Liver (tissue), 9 donors: Measurements from ENCODE around the gene RCOR1. TPM values are rescaled to one million over a fixed set of nuclear protein-coding genes. Genes with fewer than 3 reads are reported as not detected.

Source experiments
- DNase-seq: peaks from one replicate; pipeline ENCODE4 v3.0.0-alpha.2; 2017; ENCODE audit warnings: low spot score
- H3K27ac ChIP-seq, 2 donors: one replicate each; pipeline ENCODE4 v1.7.0; 2013; ENCODE audit warnings: inconsistent platforms in 2 of 2, low read length in 2 of 2, control low read depth in 1 of 2, low read depth in 1 of 2, mild to moderate bottlenecking in 1 of 2
- H3K27me3 ChIP-seq, 4 donors: one replicate each; pipeline versions ENCODE4 v1.6.1 to v1.7.0; 2013; ENCODE audit warnings: low read length in 3 of 4, inconsistent platforms in 1 of 4, mild to moderate bottlenecking in 1 of 4, moderate library complexity in 1 of 4; ENCODE audit not compliant: control insufficient read depth in 4 of 4, insufficient read depth in 4 of 4
- H3K36me3 ChIP-seq, 4 donors: one replicate each; pipeline versions ENCODE4 v1.6.1 to v1.7.0; 2013; ENCODE audit warnings: low read length in 3 of 4, mild to moderate bottlenecking in 3 of 4, low read depth in 1 of 4, moderate library complexity in 1 of 4; ENCODE audit not compliant: control insufficient read depth in 4 of 4, insufficient read depth in 3 of 4
- H3K4me1 ChIP-seq, 4 donors: one replicate each; pipeline versions ENCODE4 v1.6.1 to v1.7.0; 2013; ENCODE audit warnings: low read length in 3 of 4, mild to moderate bottlenecking in 3 of 4, moderate library complexity in 1 of 4; ENCODE audit not compliant: control insufficient read depth in 4 of 4, insufficient read depth in 4 of 4
- H3K4me3 ChIP-seq, 3 donors: one replicate each; pipeline versions ENCODE4 v1.6.1 to v1.7.0; 2013; ENCODE audit warnings: low read length in 3 of 3, control low read depth in 1 of 3, low read depth in 1 of 3, mild to moderate bottlenecking in 1 of 3
- H3K9ac ChIP-seq, 2 donors: one replicate each; pipeline ENCODE4 v1.7.0; 2013; ENCODE audit warnings: low read length in 2 of 2, mild to moderate bottlenecking in 2 of 2, moderate library complexity in 2 of 2, control low read depth in 1 of 2, low read depth in 1 of 2
- H3K9me3 ChIP-seq, 4 donors: one replicate each; pipeline versions ENCODE4 v1.6.1 to v1.7.0; 2013; ENCODE audit warnings: low read length in 3 of 4; ENCODE audit not compliant: control insufficient read depth in 4 of 4
- CTCF ChIP-seq: fragments of 150-350 bp; IDR thresholded peaks from 2 replicates; pipeline ENCODE4 v1.5.1; 2017; ENCODE audit warnings: improper control_type of control experiment, low read depth, low read length; ENCODE audit not compliant: missing input control
- EGR1 ChIP-seq, 2 donors: IDR thresholded peaks; 2 replicates each; pipeline ENCODE4 v1.6.1; 2016 to 2018; ENCODE audit warnings: antibody characterized with exemption in 2 of 2, low read depth in 2 of 2
- GABPA ChIP-seq, 2 donors: IDR thresholded peaks in 1 of 2; conservative IDR thresholded peaks in 1 of 2; 2 replicates each; pipeline ENCODE4 v1.6.1; 2016; ENCODE audit warnings: antibody characterized with exemption in 2 of 2, mild to moderate bottlenecking in 1 of 2, moderate library complexity in 1 of 2
- HNF4A ChIP-seq, 2 donors: conservative IDR thresholded peaks; 2 replicates each; pipeline ENCODE4 v1.6.1; 2016; ENCODE audit warnings: antibody characterized with exemption in 2 of 2, mild to moderate bottlenecking in 2 of 2
- JUND ChIP-seq, 2 donors: IDR thresholded peaks; 2 replicates each; pipeline ENCODE4 v1.6.1; 2016; ENCODE audit warnings: antibody characterized with exemption in 2 of 2
- MAX ChIP-seq: IDR thresholded peaks from 2 replicates; pipeline ENCODE4 v1.6.1; 2016; ENCODE audit warnings: antibody characterized with exemption
- NR2F2 ChIP-seq: IDR thresholded peaks from 2 replicates; pipeline ENCODE4 v1.6.1; 2016; ENCODE audit warnings: antibody characterized with exemption
- RAD21 ChIP-seq, 2 donors: IDR thresholded peaks; 2 replicates each; pipeline ENCODE4 v1.6.1; 2016; ENCODE audit warnings: antibody characterized with exemption in 2 of 2, mild to moderate bottlenecking in 2 of 2
- REST ChIP-seq: IDR thresholded peaks from 2 replicates; pipeline ENCODE4 v1.6.1; 2016; ENCODE audit warnings: antibody characterized with exemption, mild to moderate bottlenecking
- RXRA ChIP-seq, 2 donors: IDR thresholded peaks; 2 replicates each; pipeline ENCODE4 v1.6.1; 2017 to 2018; ENCODE audit warnings: antibody characterized with exemption in 2 of 2, mild to moderate bottlenecking in 1 of 2
- SP1 ChIP-seq: IDR thresholded peaks from 2 replicates; pipeline ENCODE4 v1.6.1; 2018; ENCODE audit warnings: antibody characterized with exemption, mild to moderate bottlenecking
- TAF1 ChIP-seq: conservative IDR thresholded peaks from 2 replicates; pipeline ENCODE4 v1.6.1; 2016; ENCODE audit warnings: antibody characterized with exemption, mild to moderate bottlenecking
- YY1 ChIP-seq: IDR thresholded peaks from 2 replicates; pipeline ENCODE4 v1.6.1; 2016; ENCODE audit warnings: antibody characterized with exemption, mild to moderate bottlenecking
- ZBTB33 ChIP-seq: IDR thresholded peaks from 2 replicates; pipeline ENCODE4 v1.6.1; 2016; ENCODE audit warnings: antibody characterized with exemption
- WGBS: extraction: QIAGEN DNeasy Blood & Tissue Kit; methylation state at CpG from one replicate; pipeline ENCODE4 v1.1.7; 2013; 5-methylcytosine and 5-hydroxymethylcytosine counted together
- polyA plus RNA-seq, 2 donors: library from polyadenylated mRNA; stranded (reverse) in 1 of 2; unstranded in 1 of 2; fragments of 200-250 nt in 1 of 2; fragments of >200 nt in 1 of 2; fragmentation: Nextera tagmentation in 1 of 2; extraction: Ambion mirVana in 1 of 2; gene quantifications; one replicate each; pipeline versions ENCODE4 v1.2.1 to v1.2.3, GENCODE V29; 2013 to 2015
- total RNA-seq, 2 donors: library from RNA; depleted of rRNA; stranded (reverse); fragments of >200 nt; gene quantifications; one replicate each; pipeline ENCODE4 v1.2.3, GENCODE V29; 2014
- donor health status: healthy.
- donor health status: healthy.
- donor health status: healthy.
- donor health status: healthy.
- donor health status: healthy.

Gene RCOR1
- total and polyA plus RNA-seq, 4 donors = 4.2 to 17.0 (median 5.7) TPM

- H3K27me3 ChIP-seq = no peaks in the 10 kb centered on the region
- 6% methylated on average over 94 of the region's 94 CpGs for whole genome bisulfite sequencing
- H3K27ac ChIP-seq = no peak overlapping the region
- peak overlapping the region; percentile 59 to 89 (median 68) for H3K4me3 ChIP-seq
- H3K9me3 ChIP-seq = no peaks in the 10 kb centered on the region
- peak; percentile 58 for DNase-seq
- peaks cover 0 to 6% (median 2%) of the 10 kb centered on the region in 4 donors for H3K4me1 ChIP-seq
- no peaks in the 10 kb centered on the region for H3K36me3 ChIP-seq
- H3K9ac ChIP-seq = peak overlapping the region in 1 of 2 donors; percentile 71
- TF ChIP-seq HNF4A (conservative IDR thresholded peaks at IDR 0.05) (peak; percentile 28 to 38), ZBTB33 (no peak)
Measured at GRCh38 chr14:102554821-102555819, 37.3 kb upstream of the RCOR1 start.

GRCh38 chr14:102556098-102556677 is 36.3 kb upstream of the RCOR1 start:
- Histone ChIP-seq H3K36me3 (no peaks in the 10 kb centered on the region), H3K4me3 (no peak overlapping the region), H3K27me3 (no peaks in the 10 kb centered on the region), H3K9me3 (no peaks in the 10 kb centered on the region), H3K27ac (no peak overlapping the region), H3K4me1 (peaks cover 0 to 6% (median 2%) of the 10 kb centered on the region in 4 donors), H3K9ac (no peak overlapping the region)
- WGBS = 99% methylated on average over 14 of the region's 14 CpGs
- DNase-seq = no peak
- TF ChIP-seq GABPA (IDR thresholded peaks at IDR 0.05 in 1 of 2, conservative IDR thresholded peaks at IDR 0.05 in 1 of 2) (no peak), NR2F2 (no peak), SP1 (no peak), YY1 (no peak), ZBTB33 (no peak), REST (no peak), TAF1 (no peak), HNF4A (conservative IDR thresholded peaks at IDR 0.05) (no peak), RXRA (IDR thresholded peaks at IDR 0.05) (no peak), RAD21 (IDR thresholded peaks at IDR 0.05) (no peak), MAX (no peak), JUND (IDR thresholded peaks at IDR 0.05) (no peak), CTCF (no peak), EGR1 (IDR thresholded peaks at IDR 0.05; ENCODE audit: low read depth in 2 of 2) (no peak)
